Hepatic stellate cell (primary cell): ENCODE results near the gene PDE7B.
"Not testable (repeated sequence)": the region's sequence is repeated elsewhere in the genome, so short reads cannot be mapped to it uniquely, and the experiment has no call there.

Experiments used
- DNase-seq: peaks from one replicate; pipeline ENCODE4 v3.0.0; 2011; ENCODE audit warnings: low spot score

The PDE7B gene

GRCh38 chr6:136070815-136071214 lies 219.3 kb downstream of the PDE7B start:
- DNase-seq = no peak

GRCh38 chr6:136072691-136073090 lies 221.2 kb downstream of the PDE7B start:
- no peak for DNase-seq

GRCh38 chr6:136073216-136073615 lies 221.7 kb downstream of the PDE7B start:
- DNase-seq = no peak

GRCh38 chr6:136076496-136076895 lies 225.0 kb downstream of the PDE7B start:
- no peak for DNase-seq

- no peak for DNase-seq
Measured at GRCh38 chr6:136077834-136078576, 226.5 kb downstream of the PDE7B start.

GRCh38 chr6:136079701-136080565 lies 228.4 kb downstream of the PDE7B start:
- no peak for DNase-seq

GRCh38 chr6:136083540-136083939 lies 232.0 kb downstream of the PDE7B start:
- no peak for DNase-seq

- DNase-seq = no peak
Measured at GRCh38 chr6:136084403-136084802, 232.9 kb downstream of the PDE7B start.

GRCh38 chr6:136085370-136086115 lies 234.0 kb downstream of the PDE7B start:
- no peak for DNase-seq

GRCh38 chr6:136086686-136087085 lies 235.2 kb downstream of the PDE7B start:
- DNase-seq = no peak

GRCh38 chr6:136087986-136088385 lies 236.5 kb downstream of the PDE7B start:
- DNase-seq = no peak

- no peak for DNase-seq
Measured at GRCh38 chr6:136088693-136089092, 237.2 kb downstream of the PDE7B start.

GRCh38 chr6:136089876-136090275 lies 238.4 kb downstream of the PDE7B start:
- DNase-seq = no peak

- DNase-seq = no peak
Measured at GRCh38 chr6:136090929-136091328, 239.4 kb downstream of the PDE7B start.

- no peak for DNase-seq
Measured at GRCh38 chr6:136092897-136093296, 241.4 kb downstream of the PDE7B start.

- no peak for DNase-seq
Measured at GRCh38 chr6:136093835-136094234, 242.3 kb downstream of the PDE7B start.

GRCh38 chr6:136094812-136095211 lies 243.3 kb downstream of the PDE7B start:
- DNase-seq = no peak

- DNase-seq = no peak
Measured at GRCh38 chr6:136095986-136096385, 244.5 kb downstream of the PDE7B start.

GRCh38 chr6:136102991-136103688 lies 251.6 kb downstream of the PDE7B start:
- DNase-seq = no peak

GRCh38 chr6:136103763-136104311 lies 252.3 kb downstream of the PDE7B start:
- DNase-seq = no peak

GRCh38 chr6:136104556-136104955 lies 253.1 kb downstream of the PDE7B start:
- no peak for DNase-seq

- DNase-seq = not testable (repeated sequence)
Measured at GRCh38 chr6:136105797-136106196, 254.3 kb downstream of the PDE7B start.
